Activated T-cell treated with anti-CD3 and anti-CD28 coated beads for 1 hour (primary cell): ENCODE results near the gene HES1.

Experiments
- DNase-seq: peaks from one replicate; pipeline ENCODE4 v3.0.0-alpha.2; 2020; ENCODE audit warnings: low read depth

HES1 gene

GRCh38 chr3:194102436-194102835 is 33.5 kb upstream of the HES1 start:
- DNase-seq: no peak

GRCh38 chr3:194103505-194103904 is 32.4 kb upstream of the HES1 start:
- peak; percentile 15 for DNase-seq

DNA sequence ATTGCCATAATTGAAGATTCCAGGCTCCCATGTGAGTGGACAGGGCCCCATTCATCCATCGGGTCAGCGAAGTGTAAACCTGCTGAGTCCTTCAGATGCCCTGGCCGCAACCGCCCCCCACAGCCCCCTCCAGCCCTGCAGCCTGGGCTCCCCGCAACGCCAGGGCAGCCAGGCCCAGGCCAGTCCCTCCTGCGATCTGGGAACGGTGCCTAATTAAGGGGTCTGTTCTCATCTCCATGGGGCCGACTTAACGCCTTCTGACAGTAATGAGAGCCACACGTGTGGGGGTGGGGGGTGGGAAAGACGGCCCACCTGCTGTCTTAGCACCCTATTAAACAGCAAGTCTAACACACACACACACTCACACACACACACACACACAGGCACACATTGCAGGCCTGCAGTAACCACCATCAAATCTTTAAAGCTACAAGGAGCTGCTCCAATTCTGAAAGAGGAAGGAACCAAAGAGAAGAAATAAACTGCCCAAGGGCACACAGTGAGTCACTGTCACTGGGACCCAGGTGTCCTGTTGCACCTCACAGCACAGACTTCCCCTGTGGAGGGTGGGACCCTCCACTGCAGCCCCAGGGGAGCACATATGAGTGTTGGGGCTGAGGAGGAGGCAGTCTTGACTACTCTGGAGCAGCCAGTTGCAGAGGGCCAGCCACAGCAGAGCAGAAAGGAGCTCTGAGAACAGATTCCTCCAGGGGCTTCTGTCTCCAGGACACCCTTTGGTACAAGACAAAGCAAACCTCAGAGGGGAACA is 31.8 kb upstream of the HES1 start:
- no peak for DNase-seq

- DNase-seq: no peak
Observed at GRCh38 chr3:194105292-194105691, 30.7 kb upstream of the HES1 start.

DNA sequence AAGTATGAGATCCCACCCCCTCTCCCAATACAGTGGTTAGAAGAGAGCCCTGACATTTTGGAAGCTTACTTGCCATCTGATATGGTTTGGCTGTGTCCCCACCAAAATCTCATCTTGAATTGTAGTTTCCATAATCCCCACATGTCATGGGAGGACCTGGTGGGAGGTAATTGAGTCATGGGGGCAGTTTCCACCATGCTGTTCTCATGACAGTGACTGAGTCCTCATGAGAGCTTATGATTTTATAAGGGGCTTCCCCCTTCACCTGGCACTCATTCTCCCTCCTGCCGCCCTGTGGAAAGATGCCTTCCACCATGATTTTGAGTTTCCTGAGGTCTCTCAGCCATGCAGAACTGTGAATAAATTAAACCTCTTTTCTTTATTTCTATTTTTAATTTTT is 28.8 kb upstream of the HES1 start:
- no peak for DNase-seq

DNA sequence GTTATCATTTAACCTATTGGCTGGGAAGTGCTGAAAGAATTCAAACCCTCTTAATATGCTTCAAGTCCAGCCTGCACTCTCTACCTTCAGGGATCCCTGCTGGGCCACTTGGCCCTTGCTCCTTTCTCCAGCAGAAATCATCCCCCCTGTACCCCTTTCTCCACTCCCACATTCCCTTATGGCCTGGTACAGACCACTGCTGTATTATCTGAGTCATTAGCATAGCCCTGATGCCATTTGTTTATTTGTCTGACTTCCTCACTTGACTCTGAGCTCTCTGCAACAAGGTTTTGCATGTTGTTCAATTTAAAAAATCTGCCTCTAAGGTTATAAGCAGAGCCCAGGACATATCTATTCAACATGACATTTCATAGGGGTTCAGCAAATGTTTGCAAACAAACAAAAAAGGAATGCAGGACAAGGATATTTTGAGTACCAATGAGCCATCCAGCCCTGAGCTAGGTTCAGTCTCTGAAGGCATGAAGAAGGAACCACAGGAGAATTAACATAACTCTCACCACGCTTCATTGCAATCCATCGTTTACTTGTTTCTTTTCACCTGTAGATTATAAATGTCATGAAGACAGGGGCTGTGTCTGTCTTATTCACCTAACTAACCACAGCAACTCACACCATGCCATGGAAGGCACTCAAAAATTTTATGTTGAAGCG is 26.6 kb upstream of the HES1 start:
- DNase-seq: no peak

DNA sequence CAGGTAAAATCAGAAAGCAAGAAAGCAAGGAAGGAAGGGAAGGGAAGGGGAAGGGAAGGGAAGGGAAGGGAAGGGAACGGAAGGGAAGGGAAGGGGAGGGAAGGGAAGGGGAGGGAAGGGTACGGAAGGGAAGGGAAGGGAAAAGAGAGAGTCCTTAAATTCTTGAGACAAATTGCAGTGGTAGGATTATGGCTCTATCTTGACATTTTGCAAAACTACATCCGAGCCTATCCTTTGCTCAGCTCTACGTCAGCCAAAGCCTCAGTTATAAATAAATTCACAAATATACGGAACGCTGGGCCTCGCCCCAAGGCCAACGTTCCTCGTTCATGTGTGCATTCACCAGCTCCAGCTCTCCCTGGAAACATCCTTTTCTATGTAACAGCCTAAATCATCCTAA is 25.5 kb upstream of the HES1 start:
- DNase-seq: no peak

DNA sequence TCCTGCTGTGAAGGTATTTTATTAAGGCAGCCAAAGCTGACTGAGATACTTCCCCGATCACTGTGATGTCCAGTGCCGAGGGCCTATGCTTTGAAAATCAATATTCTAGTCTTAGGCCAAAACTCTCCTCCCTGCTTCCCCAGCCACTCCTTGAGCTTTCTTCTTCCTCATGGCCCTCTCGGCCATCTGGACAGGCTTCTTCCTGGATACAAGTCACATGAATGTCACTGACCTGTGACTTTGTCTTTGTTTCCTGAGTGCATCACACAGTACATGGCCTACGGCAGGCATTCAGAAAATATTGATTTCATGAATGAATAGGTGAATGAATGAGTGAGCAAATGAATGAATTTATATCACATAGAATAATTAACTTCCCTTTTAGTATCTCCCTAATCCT is 24.6 kb upstream of the HES1 start:
- DNase-seq: no peak

- no peak for DNase-seq
Observed at GRCh38 chr3:194112120-194113106, 23.5 kb upstream of the HES1 start.

- DNase-seq: no peak
Observed at GRCh38 chr3:194114123-194114522, 21.8 kb upstream of the HES1 start.

- no peak for DNase-seq
Observed at GRCh38 chr3:194117104-194117845, 18.7 kb upstream of the HES1 start.

DNA sequence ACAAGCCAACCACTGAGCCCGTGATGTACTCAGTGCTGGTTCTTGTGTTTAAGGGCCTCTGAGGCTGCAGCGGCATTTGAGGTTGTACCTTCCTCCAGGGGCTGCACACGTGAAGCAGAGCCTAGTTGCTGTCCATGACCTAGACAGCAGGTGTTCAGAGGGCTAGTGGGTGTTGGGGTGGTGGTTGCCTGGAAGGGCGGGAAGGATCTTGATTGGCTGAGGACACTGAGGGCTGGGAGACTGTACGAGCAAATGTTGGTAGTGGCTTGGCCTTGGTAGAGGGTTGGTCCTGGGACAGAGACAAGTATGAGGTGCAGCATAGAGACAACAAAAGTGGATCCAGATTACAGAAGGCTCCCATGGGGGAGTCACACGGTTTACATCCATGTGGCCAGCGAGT is 17.0 kb upstream of the HES1 start:
- no peak for DNase-seq

- no peak for DNase-seq
Observed at GRCh38 chr3:194119831-194120590, 15.9 kb upstream of the HES1 start.

- DNase-seq: no peak
Observed at GRCh38 chr3:194120789-194121770, 14.9 kb upstream of the HES1 start.

GRCh38 chr3:194121891-194122631 is 13.9 kb upstream of the HES1 start:
- DNase-seq: no peak

DNA sequence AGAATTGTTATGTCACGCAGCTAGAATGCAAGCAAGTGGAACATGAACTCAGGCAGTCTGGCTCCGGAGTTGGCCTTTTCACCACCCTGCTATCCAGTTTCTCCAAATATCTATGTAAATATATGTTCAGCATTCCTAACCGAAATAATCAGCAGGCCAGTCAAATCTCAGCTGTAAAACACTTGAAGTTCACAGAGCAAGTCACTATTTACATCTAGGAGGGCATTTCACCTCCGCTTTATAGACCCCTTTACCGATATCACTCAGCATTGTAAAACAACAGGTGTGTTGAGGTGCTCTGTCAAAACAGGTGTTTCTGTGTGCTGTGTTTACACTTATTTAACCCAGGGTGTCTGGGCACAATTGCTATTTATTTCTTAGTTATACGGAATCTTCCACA is 12.2 kb upstream of the HES1 start:
- DNase-seq: no peak

GRCh38 chr3:194124193-194124592 is 11.8 kb upstream of the HES1 start:
- DNase-seq: no peak

GRCh38 chr3:194125442-194125841 is 10.5 kb upstream of the HES1 start:
- no peak for DNase-seq

GRCh38 chr3:194126790-194127189 is 9.2 kb upstream of the HES1 start:
- no peak for DNase-seq
